H1 (cell line): Measurements from ENCODE around the gene NEO1.

ENCODE experiments used
- BACH1 ChIP-seq: IDR thresholded peaks from 2 replicates; pipeline ENCODE4 v1.6.1; 2012; ENCODE audit warnings: low read length, improper control_type of control experiment
- CBX5 ChIP-seq: fragments of 300-800, 300-1000 bp; sonication (generic); IDR thresholded peaks from 2 replicates; pipeline ENCODE4 v1.7.1; 2016; ENCODE audit warnings: antibody characterized with exemption, low read length, low read depth
- EGR1 ChIP-seq: IDR thresholded peaks from 2 replicates; pipeline ENCODE4 v1.6.1; 2011; ENCODE audit warnings: low read depth, low read length, borderline replicate concordance
- KDM1A ChIP-seq: fragments of 200-600, 300-600 bp; sonication (generic); IDR thresholded peaks from 2 replicates; pipeline ENCODE4 v1.7.1; 2016; ENCODE audit warnings: mild to moderate bottlenecking, low read length, borderline replicate concordance
- KDM5A ChIP-seq: fragments of 200-600 bp; IDR thresholded peaks from 2 replicates; pipeline ENCODE4 v1.7.1; 2012; ENCODE audit warnings: mild to moderate bottlenecking, low read length, inconsistent platforms, mixed read lengths
- POLR2A ChIP-seq, 2 experiments: IDR thresholded peaks; 1 replicate in 1 of 2; 2 replicates in 1 of 2; pipeline ENCODE4 v1.6.1; 2011; ENCODE audit warnings: low read depth in 2 of 2, low read length in 2 of 2, mild to moderate bottlenecking in 2 of 2; ENCODE audit errors: control extremely low read depth in 1 of 2
- RFX5 ChIP-seq: IDR thresholded peaks from 2 replicates; pipeline ENCODE4 v1.6.1; 2011; ENCODE audit warnings: low read depth, low read length, improper control_type of control experiment, borderline replicate concordance
- SRF ChIP-seq: IDR thresholded peaks from 2 replicates; pipeline ENCODE4 v1.6.1; 2011; ENCODE audit warnings: mild to moderate bottlenecking, low read depth, low read length, moderate library complexity
- TF ChIP-seq, protein P1 (sequence below), 3 experiments: IDR thresholded peaks; 1 replicate in 2 of 3; 2 replicates in 1 of 3; pipeline versions ENCODE4 v1.5.1 to v1.6.1; 2011; ENCODE audit warnings: low read length in 3 of 3, mild to moderate bottlenecking in 3 of 3, inconsistent platforms in 2 of 3, low read depth in 1 of 3, moderate library complexity in 1 of 3; ENCODE audit not compliant: insufficient read depth in 1 of 3; ENCODE audit errors: control extremely low read depth in 1 of 3
- TF ChIP-seq, protein P2 (sequence below): IDR thresholded peaks from 2 replicates; pipeline ENCODE4 v1.6.1; 2011; ENCODE audit warnings: low read depth, mild to moderate bottlenecking, low read length; ENCODE audit not compliant: insufficient read depth

DNA sequence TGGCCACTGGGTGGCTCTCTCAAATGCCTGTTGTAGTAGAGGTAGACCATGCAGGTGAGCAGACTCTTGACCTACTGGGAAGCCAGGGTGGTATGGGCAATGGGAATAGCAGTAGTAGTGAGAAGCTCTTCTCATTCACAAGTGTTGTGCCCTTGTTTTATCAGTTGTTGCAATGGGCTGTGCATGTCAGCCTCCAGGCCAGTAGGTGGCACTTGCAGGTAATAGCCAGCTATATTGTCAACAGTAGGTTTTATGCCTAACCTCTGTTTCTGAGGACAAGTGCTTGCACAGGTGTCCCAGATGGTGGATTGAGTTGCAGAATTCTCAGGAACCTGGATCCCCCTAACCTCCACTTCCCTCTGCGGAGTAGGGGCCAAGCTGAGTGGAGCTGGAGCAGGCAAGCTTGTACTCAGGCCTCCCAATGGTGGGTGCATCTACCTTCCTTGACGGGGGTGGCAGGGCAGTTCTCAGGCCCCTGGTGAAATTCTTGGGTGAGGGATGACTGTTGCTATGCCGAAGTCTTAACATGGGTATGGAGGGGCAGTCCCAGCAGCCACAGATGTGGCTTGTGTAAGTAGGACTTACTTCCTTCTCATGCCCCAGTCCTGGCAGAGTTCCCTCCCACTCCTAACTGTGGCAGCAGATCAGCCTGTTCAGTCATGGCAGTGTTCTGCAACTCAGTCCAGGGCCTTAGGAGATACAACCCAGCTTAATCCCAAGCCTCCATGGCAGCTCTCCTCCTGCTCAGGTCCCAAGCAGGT is 104.3 kb downstream of the NEO1 start:
- TF ChIP-seq, protein P1, sequence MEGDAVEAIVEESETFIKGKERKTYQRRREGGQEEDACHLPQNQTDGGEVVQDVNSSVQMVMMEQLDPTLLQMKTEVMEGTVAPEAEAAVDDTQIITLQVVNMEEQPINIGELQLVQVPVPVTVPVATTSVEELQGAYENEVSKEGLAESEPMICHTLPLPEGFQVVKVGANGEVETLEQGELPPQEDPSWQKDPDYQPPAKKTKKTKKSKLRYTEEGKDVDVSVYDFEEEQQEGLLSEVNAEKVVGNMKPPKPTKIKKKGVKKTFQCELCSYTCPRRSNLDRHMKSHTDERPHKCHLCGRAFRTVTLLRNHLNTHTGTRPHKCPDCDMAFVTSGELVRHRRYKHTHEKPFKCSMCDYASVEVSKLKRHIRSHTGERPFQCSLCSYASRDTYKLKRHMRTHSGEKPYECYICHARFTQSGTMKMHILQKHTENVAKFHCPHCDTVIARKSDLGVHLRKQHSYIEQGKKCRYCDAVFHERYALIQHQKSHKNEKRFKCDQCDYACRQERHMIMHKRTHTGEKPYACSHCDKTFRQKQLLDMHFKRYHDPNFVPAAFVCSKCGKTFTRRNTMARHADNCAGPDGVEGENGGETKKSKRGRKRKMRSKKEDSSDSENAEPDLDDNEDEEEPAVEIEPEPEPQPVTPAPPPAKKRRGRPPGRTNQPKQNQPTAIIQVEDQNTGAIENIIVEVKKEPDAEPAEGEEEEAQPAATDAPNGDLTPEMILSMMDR (IDR thresholded peaks at IDR 0.05; ENCODE audit: control extremely low read depth in 1 of 3, insufficient read depth in 1 of 3, low read depth in 1 of 3, low read length in 3 of 3): peak; percentile 14 to 43 (median 29)
- TF ChIP-seq BACH1 (no peak), CBX5 (no peak), KDM5A (no peak), SRF (no peak), KDM1A (no peak), POLR2A (IDR thresholded peaks at IDR 0.05; ENCODE audit: control extremely low read depth in 1 of 2, low read depth in 2 of 2, low read length in 2 of 2) (no peak), EGR1 (no peak), RFX5 (no peak)
- TF ChIP-seq, protein P2, sequence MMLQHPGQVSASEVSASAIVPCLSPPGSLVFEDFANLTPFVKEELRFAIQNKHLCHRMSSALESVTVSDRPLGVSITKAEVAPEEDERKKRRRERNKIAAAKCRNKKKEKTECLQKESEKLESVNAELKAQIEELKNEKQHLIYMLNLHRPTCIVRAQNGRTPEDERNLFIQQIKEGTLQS: no peak
